HG03469 (cell line): Measurements from ENCODE around the gene NACC1.

Experiments
- ATAC-seq: cut with Tn5 transposase; IDR thresholded peaks from one replicate; pipeline ENCODE4 v1.9.1; 2021; ENCODE audit warnings: mild to moderate bottlenecking, moderate library complexity, moderate number of reproducible peaks; ENCODE audit not compliant: unreplicated experiment

NACC1 gene

DNA sequence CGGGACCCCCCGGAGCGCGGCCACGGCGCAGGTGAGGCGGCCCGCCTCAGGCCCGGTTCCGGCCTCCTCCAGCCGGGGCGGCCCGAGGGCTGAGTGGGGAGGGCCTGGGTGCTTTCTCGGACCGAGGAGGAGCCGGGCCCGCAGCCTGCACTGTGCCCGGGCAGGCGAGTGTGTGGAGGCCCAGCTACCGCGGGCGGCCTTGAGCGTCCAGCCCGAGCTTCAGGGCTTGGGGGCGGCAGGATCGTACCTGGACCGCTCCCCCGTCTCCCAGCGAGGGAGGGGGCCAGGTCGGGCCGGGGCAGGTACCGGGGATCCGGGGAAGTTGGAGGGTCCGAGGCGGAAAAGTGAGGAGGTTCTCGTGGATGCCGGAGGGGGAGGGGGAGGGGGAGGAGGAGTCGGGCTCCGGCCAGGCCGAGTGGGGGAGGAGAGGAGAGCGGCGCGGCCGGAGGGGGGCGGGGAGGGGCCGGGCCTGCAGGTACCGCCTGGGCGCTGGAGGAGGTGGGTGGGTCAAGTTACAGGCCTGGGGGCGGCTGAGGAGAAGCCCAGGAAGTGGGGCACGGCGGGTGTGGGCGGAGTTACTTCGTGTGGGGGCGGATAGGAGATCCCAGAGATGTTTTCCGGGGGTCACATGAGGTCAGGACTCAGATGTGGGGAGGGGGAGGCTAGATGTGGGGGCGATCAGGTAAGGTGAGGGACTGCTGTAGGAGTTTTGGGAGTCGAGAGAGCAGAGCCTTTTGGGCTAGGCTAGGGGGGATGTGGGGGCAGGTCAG lies 545 bp downstream of the NACC1 start:
- ATAC-seq: no peak

DNA sequence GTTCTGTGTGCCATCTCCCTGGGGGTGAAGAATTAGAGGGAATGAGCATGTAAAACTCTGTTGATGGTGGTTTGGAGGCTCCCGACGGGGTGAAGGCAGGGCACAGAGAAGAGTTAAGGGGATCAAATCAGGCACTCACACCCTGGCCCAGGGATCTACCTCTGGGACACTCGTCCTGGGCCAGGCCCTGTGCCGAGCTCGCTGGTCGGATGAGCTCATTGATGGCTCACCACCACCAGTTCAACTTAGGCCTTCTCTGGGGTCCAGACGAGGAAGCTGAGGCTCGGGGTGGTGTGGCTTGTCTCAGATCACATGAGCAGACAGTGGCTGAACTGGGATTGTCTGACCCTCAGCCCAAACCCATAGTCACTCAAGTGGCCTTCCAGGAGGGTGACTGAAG lies 1.6 kb downstream of the NACC1 start:
- no peak for ATAC-seq

DNA sequence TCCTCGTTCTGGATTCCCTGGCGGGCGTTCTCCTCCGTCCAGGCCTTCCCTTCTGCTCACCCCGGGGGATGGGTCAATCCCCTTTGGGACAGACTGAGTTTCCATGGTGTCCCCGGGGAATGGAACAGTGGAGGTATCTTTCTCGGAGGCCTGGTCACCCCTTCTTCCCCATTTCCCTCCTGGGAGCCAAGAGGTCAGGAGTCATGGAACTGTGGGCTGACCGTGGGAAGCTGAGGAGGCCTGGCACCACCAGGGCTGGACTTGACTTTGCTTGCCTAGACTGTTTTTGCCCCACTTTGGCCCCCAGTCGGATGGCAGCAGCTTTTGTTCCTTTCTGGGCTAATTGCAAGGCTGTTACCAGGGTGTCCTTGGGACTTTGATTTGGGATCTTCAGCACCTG lies 2.0 kb downstream of the NACC1 start:
- ATAC-seq: no peak

DNA sequence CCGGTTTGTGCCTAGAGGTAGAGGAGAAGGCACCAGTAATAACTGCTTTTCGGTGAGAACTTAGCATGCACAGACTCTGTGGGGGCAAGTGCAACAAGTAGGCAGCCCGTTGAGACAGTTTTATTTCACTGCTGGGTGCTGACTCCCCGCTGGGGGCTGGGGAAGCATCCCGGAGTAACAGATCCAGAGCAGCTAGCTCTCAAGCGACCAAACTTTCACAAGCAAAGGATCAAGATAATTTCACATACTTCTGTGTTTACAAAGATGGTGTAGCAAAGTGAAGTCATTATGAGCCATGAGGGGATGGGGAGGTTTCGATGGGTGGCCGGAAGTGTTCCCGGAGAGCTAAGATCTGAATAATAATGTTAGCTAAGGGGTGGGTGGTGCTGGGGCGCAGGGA lies 2.8 kb downstream of the NACC1 start:
- no peak for ATAC-seq

- ATAC-seq: no peak
Measured at GRCh38 chr19:13121551-13122274, 3.6 kb downstream of the NACC1 start.

- ATAC-seq: no peak
Measured at GRCh38 chr19:13122275-13122878, 4.3 kb downstream of the NACC1 start.

DNA sequence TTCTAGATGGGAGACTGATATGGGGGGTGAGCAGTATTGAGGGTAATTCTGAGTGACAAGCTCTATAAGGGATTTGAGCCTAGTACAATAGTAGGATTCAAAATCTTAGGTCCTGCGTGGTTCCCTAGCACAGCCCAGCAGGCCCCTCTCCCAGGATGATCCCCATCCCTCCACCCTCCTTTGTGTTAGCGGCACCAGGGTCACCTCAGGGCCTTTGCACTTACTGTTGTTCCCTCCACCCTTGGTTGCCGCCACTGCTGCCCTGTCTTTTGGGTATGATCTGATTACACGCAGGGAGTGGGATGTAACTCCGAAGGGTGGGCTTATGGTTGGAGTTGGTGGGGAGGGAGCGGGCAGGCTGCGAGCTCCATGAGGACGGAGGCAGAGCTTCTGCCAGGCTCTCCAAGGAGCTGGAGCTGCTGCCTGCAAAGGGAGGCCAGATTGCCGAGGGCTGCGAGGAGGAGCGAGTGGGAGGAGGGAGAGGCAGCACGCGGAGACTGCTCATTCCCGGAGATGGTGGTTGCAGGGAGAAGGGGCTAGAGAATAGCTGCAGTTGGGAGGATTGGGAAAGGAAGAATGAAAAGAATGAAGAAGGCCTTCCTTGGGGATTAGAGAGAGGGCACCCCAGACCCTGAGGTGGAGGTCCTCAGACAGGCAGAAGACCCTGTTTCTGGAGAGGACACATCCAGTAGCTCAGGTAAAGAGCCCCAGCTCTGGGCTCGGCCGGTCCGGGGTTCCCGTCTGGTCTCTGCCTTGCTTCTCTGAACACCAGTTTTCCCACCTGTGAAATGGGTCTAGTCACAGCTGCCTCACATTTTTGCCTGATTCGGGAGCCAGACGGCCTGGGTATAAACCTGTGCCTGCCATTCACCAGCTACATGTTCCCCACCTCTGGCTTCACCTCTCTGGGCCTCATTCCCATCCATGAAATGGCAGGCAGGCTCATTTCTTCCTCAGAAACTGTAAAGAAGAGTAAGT lies 5.2 kb downstream of the NACC1 start:
- no peak for ATAC-seq

- no peak for ATAC-seq
Measured at GRCh38 chr19:13127051-13127450, 9.0 kb downstream of the NACC1 start.

DNA sequence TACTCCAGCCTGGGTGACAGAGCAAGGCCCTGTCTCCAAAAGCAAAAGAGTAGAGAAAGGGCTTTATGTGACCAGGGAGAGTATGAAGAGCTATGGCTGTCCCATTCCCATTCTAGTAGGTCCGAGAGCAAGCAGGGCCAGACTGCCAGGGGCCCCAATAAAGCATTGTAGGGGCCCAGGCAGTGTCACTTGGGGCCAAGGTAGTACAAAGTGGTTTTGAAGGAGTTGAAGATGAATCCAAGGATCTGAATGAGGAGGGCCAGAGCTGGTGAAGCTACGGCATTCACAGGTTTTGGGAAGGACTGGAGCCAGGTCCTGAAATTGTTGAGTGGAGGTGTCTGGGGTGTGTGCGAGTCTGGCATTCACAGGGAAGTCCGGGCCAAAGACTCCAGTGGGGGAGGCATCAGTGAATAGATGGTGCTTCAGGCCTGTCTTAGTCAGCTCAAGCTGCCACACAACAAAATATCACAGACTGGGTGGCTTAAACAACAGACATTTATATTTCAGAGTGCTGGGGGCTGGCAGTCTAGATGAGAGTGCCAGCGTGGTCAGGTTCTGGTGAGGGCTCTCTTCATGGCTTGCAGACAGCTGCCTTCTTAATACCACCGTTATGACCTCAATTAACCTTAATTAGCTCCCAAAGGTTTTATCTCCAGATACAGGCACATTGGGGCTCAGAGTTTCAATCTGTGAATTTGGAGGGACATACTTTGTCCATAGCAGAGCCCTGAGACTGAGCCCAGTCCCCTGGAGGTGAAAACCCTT lies 9.9 kb downstream of the NACC1 start:
- no peak for ATAC-seq

DNA sequence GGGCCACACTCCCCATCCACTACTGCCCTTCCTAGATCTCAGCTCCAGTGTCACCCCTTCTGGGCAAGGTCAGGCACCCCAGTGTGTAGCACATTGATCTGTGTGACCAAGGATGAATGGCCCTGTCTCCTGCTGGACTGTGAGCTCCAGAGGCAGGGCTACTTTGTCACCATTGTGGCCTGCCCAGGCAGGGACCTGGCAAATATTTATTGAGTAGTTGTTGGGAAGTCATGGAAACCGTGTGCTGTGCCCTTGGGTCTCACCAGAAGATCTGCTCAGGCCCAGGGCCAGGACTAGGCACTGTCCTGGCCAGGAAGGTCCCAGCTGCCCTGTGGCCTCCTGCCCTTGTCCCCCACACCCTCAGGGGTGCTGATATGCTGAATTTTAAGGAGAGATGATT lies 10.5 kb downstream of the NACC1 start:
- ATAC-seq: no peak

GRCh38 chr19:13129384-13129783 lies 11.3 kb downstream of the NACC1 start:
- ATAC-seq: no peak

DNA sequence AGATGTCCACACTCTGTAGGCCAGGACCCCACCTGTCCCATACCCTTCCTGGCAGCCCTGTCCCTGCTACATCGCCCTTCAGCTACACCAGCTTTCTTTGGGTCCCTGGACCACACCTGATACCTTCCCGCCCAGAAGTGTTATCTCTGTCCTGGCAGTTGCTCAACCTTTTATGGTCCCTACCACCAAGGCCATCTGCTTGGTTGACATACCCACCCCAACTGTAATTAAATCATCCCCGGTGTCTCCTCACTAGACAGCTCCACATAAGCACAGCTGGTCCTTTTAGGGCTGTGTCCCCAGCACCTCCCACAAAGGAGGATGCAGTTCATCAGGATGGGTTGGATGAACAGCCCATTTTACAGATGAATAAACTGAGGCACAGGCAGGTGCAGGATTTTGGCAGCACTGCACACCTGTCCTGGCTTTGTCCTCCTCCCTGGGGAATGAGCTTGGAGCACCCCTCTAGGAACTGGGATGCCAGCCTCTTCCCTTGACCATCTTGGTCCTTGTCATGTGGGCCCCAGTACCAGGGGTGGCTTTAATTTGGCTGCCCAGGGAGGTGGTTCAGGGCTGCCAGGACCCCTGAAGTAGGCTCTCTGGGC lies 12.9 kb downstream of the NACC1 start:
- ATAC-seq: no peak

DNA sequence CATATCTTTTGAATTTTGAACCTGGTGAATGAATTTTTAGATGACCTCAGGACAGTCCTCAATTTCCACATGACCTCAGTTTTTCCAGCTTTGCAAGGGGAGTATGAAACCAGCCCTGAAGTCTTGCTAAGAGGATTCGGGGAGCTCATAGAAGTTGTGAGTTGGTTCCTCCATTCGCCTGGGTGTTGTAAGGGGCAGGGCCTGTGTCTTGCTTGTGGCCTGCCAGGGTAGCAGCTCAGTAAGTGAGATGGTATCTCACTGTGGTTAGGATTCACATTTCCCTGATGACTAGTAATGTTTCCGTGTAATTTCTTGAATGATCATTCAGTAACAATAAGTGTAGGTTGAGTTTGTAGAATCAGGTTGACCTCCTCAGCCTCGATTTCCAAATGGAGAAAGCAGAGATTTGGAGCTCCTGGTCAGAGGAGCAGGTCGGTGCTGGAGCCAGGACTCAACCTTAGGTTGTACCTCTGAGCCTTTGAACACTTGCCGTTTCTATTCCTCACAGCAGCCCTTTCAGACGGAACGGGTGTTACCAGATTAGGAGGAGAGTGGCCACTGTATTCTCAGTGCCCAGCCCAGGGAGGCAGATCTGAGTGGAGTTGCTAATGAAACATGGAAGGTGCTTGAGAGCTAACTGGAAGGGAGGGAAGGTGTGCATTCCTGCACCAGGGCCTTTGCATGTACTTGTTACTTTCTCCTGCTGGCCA lies 14.6 kb downstream of the NACC1 start:
- no peak for ATAC-seq

GRCh38 chr19:13133241-13133870 lies 15.3 kb downstream of the NACC1 start:
- no peak for ATAC-seq

- no peak for ATAC-seq
Measured at GRCh38 chr19:13134626-13135025, 16.6 kb downstream of the NACC1 start.

DNA sequence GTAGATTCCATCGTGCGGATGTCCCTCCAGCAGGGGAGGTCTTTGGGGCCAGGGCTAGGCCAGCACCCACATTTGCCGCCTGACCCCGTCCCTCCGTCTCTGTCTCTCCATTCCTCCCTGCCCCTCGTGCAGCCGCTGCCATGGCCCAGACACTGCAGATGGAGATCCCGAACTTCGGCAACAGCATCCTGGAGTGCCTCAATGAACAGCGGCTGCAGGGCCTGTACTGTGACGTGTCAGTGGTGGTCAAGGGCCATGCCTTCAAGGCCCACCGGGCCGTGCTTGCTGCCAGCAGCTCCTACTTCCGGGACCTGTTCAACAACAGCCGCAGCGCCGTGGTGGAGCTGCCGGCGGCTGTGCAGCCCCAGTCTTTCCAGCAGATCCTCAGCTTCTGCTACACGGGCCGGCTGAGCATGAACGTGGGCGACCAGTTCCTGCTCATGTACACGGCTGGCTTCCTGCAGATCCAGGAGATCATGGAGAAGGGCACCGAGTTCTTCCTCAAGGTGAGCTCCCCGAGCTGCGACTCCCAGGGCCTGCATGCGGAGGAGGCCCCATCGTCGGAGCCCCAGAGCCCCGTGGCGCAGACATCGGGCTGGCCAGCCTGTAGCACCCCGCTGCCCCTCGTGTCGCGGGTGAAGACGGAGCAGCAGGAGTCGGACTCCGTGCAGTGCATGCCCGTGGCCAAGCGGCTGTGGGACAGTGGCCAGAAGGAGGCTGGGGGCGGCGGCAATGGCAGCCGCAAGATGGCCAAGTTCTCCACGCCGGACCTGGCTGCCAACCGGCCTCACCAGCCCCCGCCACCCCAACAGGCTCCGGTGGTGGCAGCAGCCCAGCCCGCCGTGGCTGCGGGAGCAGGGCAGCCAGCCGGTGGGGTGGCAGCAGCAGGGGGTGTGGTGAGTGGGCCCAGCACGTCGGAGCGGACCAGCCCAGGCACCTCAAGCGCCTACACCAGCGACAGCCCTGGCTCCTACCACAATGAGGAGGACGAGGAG lies 17.3 kb downstream of the NACC1 start:
- no peak for ATAC-seq

GRCh38 chr19:13137290-13137794 lies 19.3 kb downstream of the NACC1 start:
- no peak for ATAC-seq
